ENCODE data around the gene GRK6.
A peak's percentile ranks its signal among the peaks of the same experiment; 100 is the strongest.

GRK6 gene

DNA sequence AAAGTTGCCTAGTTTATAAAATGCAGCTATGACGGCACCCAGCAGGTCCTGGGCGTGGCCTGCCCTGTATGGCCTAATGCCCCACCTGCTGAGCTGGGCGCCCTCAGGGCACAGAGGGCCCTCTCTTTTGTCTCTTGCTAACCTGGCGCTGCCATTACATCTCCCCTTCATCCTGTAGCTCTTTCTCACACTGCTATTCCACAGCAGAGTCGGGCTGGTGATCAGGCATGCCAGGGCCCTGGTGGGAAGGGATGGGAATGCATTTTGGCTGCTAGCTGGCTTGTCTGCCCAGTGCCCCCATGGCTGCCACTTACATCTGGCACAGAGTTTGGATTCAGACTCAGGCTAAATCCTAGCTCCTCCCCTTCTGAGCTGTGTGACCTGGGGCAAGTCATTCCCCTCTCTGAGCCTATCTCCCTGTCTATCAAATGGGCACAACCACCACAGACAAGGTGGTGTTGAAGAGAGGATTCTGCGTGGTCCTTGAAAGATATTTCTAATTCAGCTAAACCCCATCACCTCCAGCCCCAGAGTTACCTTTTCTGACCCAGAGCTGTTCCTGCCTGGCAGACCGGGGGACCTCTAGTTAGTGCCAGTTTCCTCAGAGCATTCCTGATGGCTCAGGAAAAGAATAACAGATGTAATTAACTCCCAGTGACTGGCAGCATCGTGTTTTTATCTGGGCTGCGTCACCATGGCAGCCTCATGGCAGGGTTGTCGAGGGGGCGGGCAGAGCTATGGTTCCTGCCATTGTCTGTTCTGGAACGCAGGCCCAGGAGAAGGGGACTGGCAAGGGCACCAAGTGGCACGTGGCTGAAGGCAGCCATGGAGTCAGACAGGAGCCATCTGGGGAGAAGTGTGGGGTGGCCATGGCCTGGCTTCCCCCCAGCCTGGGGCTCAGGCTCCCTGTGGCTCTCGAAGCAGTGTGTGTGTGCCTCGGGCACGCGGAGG lies 26.5 kb downstream of the GRK6 start:
- DNase-seq (ENCODE audit: low read depth in 2 of 3, low spot score in 2 of 3), result no peak

DNA sequence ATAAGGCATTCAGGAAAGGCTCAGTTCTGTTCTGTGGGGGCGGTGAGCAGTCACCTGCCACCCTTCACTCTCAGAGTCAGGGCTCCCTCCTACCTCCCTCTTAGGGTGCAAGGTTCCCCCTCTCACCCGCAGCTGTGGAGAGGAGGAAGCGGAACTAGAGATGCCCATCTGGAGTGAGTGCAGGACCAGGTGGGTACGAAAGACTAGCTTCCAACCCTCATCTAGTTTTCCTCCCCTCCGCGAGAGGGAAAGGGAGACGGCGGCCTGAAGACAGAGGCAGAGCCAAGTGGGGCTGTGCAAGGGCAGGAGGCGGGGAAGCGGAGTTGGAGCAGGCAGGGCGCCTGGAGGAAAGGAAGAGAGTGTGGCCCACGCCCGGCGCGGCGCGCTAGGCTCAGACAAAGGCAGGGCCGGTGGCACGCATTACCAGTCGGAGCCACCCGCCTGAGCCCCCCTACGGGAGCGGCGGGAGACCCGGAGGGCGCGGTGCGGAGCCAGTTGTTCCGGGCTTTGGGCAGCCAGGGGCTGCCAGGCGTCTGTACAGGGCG lies 27.4 kb downstream of the GRK6 start:
- no peak for DNase-seq (ENCODE audit: low read depth in 2 of 3, low spot score in 2 of 3)

DNA sequence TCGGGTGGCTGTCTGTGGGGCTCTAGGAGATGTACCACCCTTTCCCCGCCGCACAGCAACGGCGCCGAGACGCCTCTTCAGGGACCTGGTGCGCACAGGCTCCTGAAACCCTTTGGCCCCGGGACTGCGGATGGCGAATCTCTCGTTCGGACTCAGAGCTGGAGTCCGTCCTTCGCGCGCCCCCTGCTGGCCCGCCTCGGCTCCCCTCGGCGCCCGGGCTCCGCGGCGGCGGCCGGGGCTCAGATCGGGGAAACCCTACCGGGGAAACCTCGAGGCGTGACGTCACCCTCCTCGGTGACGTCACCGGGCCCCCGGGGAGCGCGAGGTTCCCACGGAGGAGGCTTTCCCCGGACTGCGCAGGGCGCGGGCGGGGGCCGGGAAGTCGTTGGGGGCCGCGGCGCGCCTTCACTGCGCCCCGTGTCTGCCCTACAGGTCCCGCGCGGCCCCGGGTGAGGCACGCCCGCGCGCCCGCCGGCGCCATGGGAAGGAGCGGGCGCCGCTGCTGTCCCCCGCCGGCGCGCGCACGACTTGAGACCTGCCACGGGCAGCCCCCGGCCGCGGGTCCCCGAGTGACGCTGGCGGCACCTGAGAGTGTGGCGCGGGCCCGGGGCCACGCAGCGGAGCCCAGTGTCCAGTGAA lies 28.0 kb downstream of the GRK6 start:
- DNase-seq (ENCODE audit: low read depth in 2 of 3, low spot score in 2 of 3), result peak; percentile 91 to 99 (median 98)

DNA sequence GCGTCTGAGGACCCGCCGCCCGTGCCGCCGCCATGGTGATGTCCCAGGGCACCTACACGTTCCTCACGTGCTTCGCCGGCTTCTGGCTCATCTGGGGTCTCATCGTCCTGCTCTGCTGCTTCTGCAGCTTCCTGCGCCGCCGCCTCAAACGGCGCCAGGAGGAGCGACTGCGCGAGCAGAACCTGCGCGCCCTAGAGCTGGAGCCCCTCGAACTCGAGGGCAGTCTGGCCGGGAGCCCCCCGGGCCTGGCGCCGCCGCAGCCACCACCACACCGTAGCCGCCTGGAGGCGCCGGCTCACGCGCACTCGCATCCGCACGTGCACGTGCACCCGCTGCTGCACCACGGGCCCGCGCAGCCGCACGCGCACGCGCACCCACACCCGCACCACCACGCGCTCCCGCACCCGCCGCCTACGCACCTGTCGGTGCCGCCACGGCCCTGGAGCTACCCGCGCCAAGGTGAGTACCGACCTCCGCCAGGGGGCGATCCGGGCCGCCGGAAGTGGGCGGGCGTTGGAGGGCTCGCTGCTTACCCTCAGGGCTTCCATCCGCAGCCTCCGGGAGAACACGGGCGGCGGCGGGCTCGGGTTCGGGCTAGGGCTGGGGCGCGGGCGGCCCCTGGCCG lies 28.7 kb downstream of the GRK6 start:
- DNase-seq (ENCODE audit: low read depth in 2 of 3, low spot score in 2 of 3), result peak; percentile 88 to 94 (median 88)

DNA sequence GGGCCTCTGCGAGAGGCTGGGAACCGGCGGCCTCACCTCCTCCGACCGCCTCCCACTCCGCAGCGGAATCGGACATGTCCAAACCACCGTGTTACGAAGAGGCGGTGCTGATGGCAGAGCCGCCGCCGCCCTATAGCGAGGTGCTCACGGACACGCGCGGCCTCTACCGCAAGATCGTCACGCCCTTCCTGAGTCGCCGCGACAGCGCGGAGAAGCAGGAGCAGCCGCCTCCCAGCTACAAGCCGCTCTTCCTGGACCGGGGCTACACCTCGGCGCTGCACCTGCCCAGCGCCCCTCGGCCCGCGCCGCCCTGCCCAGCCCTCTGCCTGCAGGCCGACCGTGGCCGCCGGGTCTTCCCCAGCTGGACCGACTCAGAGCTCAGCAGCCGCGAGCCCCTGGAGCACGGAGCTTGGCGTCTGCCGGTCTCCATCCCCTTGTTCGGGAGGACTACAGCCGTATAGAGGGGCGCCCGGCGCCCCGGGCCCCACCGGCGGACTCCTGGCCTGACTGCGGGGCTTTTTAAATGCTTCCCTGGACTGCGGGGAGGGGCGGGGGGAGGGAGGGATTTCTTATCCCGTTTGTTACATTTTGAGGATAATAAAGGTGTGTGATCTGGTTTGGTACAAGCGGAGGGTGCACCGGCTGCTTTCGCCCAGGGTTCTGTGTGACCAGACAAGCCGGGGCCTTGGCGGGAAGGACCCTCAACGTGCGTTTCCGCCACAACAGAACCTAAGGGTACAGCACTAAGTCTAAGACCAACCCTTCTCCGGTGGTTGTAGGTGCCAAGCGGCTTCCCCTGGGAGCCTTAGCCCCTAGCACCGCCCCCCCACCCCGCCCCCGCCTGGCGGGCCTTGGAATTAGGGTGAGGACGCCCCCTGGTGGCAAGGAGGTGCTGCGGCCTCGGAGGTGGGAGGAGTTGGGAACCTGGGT lies 29.4 kb downstream of the GRK6 start:
- peak; percentile 91 to 99 (median 98) for DNase-seq (ENCODE audit: low read depth in 2 of 3, low spot score in 2 of 3)

DNA sequence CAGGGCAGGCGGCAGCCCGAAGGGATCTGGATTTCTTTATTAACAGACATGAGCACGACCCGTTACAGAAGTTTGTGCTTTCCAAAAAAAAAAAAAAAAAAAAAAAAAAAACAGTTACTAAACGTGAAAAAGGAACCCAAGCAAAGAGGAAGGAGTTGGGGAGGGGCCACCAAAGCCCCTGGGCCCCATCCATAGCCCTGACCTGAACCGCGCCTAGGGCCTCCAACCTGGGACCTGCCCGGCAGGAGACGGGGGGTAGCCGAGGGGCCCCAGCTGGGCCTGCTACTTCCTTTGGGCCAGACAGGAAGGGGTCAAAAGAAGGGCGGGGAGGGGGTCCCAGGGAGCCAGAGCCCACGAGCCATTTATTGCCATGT lies 30.1 kb downstream of the GRK6 start:
- DNase-seq (ENCODE audit: low read depth in 2 of 3, low spot score in 2 of 3), result no peak

DNA sequence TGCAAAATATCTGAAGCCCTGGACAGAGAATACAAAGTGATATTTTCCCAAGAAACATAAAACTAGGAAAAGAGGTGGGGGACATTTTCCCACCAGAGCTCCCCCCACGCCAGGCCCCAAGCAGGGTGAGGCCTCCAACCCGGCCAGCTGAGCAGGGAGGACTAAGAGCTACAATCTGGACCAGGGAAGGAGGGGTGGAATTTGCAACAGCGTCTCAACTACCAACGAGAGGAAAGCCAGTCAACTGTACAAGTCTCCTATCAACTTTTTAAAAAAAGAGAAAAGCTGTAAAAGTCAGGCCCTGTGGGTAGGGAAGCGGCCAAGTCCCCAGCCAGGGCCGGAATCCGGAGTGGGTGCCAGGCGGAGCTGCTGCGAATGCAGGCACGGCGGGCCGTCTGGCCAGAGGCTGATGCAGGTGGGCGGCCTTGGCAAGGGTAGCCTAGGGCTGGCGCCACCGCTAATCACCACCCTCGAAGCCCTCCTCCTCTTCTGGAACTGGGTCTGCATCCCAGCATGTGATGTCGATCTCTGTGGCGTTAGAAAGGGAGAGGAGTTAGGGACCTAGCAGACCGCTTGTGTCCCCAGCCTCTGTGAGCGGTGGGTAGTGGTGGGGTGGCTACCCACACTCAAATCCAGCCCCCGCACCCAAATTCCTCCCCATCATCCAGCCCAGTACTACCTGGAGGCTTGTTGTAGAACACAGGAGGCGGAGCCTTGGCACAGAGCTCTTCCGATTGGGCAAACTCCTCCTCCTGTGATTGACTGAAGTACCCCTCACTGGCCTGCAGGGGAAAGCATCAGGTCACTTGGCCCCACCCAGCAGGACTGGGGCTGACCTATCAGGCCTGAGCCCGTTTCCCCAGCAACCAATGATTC lies 30.7 kb downstream of the GRK6 start:
- no peak for DNase-seq (ENCODE audit: low read depth in 2 of 3, low spot score in 2 of 3)

DNA sequence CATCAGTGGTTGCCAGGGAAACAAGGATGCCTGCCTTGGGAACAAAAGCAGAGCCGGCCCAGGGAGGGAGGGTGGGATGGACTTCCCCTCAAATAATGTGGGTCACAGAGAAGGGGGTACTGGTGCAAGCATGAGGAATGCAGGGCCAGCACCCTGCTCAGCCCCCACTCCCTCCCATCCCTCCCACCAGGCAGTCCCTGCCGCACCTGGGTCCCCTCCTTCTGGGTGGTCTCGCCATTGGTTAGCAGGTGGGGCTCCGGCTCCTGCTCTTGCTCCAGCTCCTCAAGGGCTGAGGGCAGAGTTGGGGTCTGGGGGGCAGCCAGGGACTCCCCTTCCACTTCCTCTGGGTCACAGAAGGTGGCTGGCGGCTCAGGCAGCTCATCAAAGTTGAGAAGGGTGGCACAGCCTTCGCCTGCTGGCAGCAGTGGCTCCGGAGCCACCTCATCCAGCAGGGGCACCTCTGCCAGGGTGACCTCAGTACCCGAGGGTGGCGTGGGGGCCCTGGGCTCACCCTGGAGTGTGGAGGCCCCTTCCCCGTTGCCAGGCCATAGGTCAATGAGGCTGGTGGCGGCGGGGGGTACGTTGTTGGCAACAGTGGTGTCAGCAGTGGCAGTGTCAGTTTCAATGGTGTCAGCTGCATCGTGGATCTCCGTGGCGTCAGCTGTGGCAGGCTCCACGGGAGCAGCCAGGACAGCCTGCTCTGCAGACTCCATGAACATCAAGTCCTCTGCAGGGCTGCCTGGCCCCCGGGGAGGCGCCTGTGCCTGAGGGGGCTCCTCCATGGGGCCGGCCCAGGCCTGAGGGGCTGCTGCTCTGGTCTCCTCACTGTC lies 31.6 kb downstream of the GRK6 start:
- DNase-seq (ENCODE audit: low read depth in 2 of 3, low spot score in 2 of 3), result no peak

DNA sequence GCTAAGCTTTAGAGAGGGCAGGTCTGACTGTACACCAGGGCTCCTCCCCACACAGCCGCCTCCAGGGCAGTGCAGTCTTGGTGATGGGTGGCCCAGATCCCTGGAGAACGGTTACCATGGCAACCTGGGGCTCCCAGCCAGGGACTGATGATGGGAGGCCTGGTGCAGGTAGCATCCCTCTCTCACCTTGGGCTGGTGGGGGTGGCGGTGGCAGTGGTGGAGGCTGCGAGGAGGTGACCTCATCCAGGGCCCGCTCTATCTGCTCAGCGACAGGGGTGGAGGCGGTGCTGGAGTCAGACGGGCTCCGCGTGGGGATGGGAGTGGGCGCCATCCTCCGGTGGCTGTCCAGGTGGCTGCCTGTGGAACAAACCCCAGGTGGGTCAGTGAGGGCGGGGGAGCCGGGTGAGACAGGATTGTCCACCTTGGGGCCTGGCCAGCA lies 32.5 kb downstream of the GRK6 start:
- no peak for DNase-seq (ENCODE audit: low read depth in 2 of 3, low spot score in 2 of 3)

DNA sequence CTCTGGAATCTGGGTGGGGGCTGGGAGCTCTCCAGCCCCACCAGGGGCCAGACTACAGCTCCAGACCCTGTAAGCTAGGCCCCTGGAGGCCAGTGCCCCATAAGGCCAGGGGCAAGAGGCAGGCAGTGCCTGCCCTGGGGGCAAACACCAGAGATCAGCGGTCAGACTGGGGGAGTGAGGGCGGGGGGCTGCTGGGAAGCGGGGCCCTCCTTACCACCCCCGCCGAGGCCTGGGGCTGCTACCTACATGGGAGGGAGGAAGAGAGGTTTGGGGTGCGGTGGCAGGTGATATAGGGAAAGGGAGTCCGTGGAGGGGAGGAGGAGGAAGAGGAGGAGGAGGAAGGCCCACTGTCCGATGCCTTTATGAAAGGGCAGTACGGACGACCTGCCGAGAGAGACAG lies 32.9 kb downstream of the GRK6 start:
- DNase-seq (ENCODE audit: low read depth in 2 of 3, low spot score in 2 of 3), result no peak

DNA sequence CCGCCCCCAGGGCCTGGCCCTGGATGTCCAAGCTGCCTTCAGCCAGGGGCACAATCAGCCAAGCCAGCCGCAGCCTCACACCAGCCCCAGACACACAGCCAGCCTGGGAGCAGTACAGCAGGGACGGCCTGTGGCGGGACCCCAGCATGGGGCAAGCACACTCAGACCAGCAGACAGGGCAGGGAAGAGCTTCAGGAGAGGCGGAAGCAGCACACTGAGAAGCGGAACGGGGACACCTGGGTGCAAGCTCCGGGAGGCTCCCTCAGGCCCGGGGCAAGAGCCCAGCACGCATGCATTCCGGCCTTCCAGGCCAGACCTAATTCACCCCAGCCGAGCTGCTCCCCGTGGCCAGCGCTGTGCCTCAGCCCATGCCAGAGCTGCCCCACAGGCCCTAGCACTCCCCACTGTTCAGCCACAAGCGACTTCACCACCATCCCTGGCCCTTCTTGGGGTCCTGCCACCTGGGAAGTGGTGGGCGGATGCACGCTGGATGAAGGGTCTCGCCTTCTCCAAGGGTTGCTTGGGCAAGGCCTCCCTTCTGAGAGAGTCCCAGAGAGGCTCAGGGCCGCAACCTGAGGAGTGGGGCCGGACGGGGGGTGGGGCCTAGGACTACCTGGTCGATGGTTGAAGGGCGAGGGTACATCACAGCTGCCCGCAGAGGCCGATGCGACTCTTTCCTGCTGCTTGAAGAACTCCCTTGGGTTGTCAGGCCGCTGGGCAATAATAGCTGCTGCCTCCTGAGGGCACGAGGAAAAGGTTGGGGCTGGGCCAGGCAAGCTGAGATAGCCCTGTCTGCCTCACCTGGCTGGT lies 33.5 kb downstream of the GRK6 start:
- DNase-seq (ENCODE audit: low read depth in 2 of 3, low spot score in 2 of 3), result no peak

DNA sequence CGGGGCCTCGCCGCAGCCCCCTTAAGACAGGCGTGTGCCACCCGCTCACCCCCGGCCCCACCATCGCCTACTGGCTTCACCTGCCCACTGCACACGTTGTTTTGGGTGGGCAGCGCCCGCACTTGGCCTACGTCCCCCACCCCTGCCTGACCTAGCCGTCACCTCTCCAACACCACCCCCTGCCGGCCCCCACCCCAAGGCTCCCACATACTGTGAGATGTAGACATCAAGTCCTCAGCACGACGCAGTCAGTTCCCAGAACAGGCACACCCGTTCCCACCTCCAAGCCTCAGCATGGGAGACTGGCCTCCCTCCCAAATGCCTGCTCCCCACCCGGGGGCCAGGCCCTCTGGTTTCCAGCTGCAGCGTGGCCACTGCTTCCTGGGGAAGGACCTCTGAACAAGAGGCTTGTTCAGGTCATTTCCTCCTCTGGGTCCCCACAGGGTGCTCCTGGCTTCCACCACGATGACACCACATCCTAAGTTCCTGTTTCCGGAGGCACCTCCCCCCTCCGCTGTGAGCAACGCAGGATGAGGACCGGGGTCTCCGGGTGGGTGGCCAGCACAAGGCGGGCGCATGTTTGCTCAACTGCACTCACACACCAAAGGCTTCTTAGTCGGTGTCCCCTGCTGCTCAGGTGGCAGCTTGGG lies 35.7 kb downstream of the GRK6 start:
- DNase-seq (ENCODE audit: low read depth in 2 of 3, low spot score in 2 of 3), result no peak

DNA sequence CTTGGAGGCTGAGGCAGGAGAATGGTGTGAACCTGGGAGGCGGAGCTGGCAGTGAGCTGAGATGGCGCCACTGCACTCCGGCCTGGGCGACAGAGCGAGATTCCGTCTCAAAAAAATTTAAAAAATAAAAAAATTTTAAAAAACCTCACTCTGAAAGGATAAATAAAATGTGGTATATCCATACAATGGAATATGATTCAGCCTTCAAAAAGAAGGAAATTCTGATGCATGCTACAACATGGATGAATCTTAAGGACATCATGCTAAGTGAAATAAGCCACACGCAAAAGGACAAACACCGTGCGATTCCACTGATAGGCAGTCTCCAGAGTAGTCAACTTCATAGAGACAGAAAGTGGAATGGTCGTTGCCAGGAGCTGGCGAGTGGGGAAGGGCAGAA lies 38.6 kb downstream of the GRK6 start:
- DNase-seq (ENCODE audit: low read depth in 2 of 3, low spot score in 2 of 3), result no peak

DNA sequence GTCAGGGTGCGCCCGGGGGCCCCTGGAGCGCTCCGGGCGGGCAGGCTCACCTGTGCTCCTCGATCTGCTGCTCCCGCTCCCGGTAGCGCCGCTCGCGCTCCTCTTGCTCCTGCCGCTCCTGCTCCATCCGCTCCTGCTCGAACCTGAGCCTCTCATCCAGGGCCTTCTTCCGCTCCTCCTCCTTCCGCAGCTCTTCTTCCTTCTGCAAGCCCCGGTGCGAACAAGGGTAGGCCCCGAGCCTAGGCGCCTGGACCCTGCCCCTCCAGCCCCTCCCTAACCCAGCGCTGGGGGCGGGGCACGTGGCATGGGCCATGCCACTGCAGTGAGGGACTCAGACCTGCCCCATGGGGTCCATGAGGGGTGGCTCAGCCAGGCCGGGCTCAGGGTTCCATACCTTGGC lies 40.4 kb downstream of the GRK6 start:
- DNase-seq (ENCODE audit: low read depth in 2 of 3, low spot score in 2 of 3), result no peak

DNA sequence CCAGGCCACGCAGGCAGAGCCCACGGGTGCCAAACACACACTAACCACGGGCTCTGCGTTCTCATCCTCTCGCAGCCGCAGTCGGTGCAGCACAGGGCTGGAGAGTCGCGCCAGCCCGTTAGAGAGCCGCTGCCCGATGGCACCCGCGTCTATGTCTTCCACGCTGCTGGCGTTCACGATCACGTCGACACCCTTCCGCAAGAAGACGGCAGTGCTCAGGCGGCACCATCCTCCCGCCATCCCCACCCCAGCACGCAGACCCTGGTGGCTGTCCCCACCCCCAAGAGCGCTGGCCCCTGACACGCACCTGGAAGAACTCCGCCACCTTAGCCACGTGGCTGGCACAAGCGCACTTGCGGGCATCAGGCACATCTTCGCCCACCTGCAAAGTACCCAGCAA lies 41.0 kb downstream of the GRK6 start:
- no peak for DNase-seq (ENCODE audit: low read depth in 2 of 3, low spot score in 2 of 3)

DNA sequence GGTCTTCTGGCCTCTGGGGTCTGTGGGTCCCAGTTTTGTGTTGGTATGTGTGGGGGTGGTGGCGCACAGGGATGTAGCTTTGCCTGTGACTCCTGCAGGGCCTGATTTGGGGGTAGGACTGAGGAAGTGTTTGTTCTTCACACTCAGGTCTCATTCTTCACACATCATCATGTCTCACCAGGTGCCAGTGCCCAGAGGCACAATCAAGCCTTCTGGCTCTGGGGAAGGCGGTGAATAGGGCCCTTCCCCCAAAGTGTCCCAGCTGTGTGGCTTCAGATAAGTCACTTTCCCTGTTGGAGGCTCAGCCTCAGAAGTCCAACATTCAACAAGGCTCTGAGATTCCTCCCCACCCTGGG lies 41.8 kb downstream of the GRK6 start:
- DNase-seq (ENCODE audit: low read depth in 2 of 3, low spot score in 2 of 3), result no peak

Measured in activated CD8-positive, alpha-beta memory T cell treated with anti-CD3 and anti-CD28 coated beads for 48 hours (primary cell).